ENCODE data around the gene PANK1.
"Not testable (repeated sequence)": the region's sequence is repeated elsewhere in the genome, so short reads cannot be mapped to it uniquely, and the experiment has no call there.

The PANK1 gene

DNA sequence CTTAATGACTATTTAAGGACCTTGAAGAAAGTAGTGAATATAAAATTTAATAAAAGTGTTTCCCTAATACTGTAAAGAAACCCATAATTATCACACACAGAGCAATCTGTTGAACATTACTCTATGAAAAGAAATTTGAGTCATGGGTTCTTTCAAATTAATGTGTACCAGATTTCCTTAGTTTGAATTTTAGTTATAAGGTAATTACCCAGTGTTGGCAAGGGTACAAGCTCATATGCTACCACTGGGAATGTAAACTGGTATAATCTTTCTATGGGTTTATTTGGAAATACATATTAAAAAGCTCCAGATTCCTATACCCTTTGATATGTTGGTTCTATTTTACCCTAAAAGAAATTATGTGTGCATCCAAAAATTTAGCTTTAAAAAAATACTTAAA, 22.9 kb downstream of the PANK1 start:
- in situ Hi-C loops (cut with MboI; ENCODE audit: low sequenced_read_pairs) = no loop called here
- no peak for DNase-seq (ENCODE audit: low spot score in 2 of 2)
- H3K36me3 ChIP-seq (replicated peaks) = no peaks in the 10 kb centered on the region
- H3K27me3 ChIP-seq (ENCODE audit: low read depth) = no peaks in the 10 kb centered on the region
- no peaks in the 10 kb centered on the region; the same call in 1 of the 2 replicates for H3K4me1 ChIP-seq
- H3K9me3 ChIP-seq = peaks cover 5% of the 10 kb centered on the region; the same call in 1 of the 2 replicates
- no peak overlapping the region for H3K4me3 ChIP-seq

DNA sequence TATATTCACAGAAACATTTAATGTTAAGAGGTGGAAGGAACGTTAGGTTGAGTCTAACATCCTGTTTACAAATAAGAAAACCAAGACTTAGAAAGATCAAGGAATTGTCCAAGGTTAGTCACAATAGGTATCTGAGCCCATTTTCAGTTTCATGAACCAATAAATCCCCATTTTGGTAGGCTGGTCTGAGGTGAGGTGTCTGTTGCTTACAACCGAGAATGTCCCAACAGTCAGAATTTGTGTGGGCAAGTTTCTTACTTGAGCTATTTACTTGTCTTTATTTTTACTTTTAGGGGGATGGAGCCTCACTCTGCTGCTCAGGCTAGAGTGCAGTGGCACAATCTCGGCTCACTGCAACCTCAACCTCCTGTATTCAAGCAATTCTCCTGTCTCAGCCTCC, 23.6 kb downstream of the PANK1 start:
- H3K4me3 ChIP-seq = no peak overlapping the region
- no peaks in the 10 kb centered on the region for H3K36me3 ChIP-seq (replicated peaks)
- no peaks in the 10 kb centered on the region; the same call in 1 of the 2 replicates for H3K4me1 ChIP-seq
- peaks cover 5% of the 10 kb centered on the region; the same call in 1 of the 2 replicates for H3K9me3 ChIP-seq
- in situ Hi-C loops (cut with MboI; ENCODE audit: low sequenced_read_pairs) = no loop called here
- no peaks in the 10 kb centered on the region for H3K27me3 ChIP-seq (ENCODE audit: low read depth)
- DNase-seq (ENCODE audit: low spot score in 2 of 2) = no peak

- in situ Hi-C loops (cut with MboI; ENCODE audit: low sequenced_read_pairs); H3K4me3 ChIP-seq; H3K27me3 ChIP-seq (ENCODE audit: low read depth); H3K4me1 ChIP-seq; H3K9me3 ChIP-seq; H3K36me3 ChIP-seq (replicated peaks): not testable (repeated sequence)
- DNase-seq (ENCODE audit: low spot score in 2 of 2) = peak in 1 of 2 experiments; percentile 15
Measured at GRCh38 chr10:89620296-89620695, 24.7 kb downstream of the PANK1 start.

- in situ Hi-C loops (cut with MboI; ENCODE audit: low sequenced_read_pairs) = no loop called here
- no peaks in the 10 kb centered on the region for H3K27me3 ChIP-seq (ENCODE audit: low read depth)
- no peak overlapping the region for H3K4me3 ChIP-seq
- peaks cover 3% of the 10 kb centered on the region; the same call in 1 of the 2 replicates for H3K9me3 ChIP-seq
- no peak for DNase-seq (ENCODE audit: low spot score in 2 of 2)
- H3K36me3 ChIP-seq (replicated peaks) = no peaks in the 10 kb centered on the region
- H3K4me1 ChIP-seq = no peaks in the 10 kb centered on the region; the same call in 1 of the 2 replicates
Measured at GRCh38 chr10:89615824-89616223, 29.2 kb downstream of the PANK1 start.

GRCh38 chr10:89615112-89615511, 29.9 kb downstream of the PANK1 start:
- in situ Hi-C loops (cut with MboI; ENCODE audit: low sequenced_read_pairs) = no loop called here
- H3K36me3 ChIP-seq (replicated peaks) = no peaks in the 10 kb centered on the region
- DNase-seq (ENCODE audit: low spot score in 2 of 2) = no peak
- peaks cover 2% of the 10 kb centered on the region; the same call in 1 of the 2 replicates for H3K9me3 ChIP-seq
- no peak overlapping the region for H3K4me3 ChIP-seq
- H3K4me1 ChIP-seq = no peaks in the 10 kb centered on the region; the same call in 1 of the 2 replicates
- no peaks in the 10 kb centered on the region for H3K27me3 ChIP-seq (ENCODE audit: low read depth)

GRCh38 chr10:89613582-89613981, 31.5 kb downstream of the PANK1 start:
- Histone ChIP-seq H3K27me3 (ENCODE audit: low read depth) (no peaks in the 10 kb centered on the region), H3K9me3 (no peaks in the 10 kb centered on the region), H3K36me3 (replicated peaks) (peaks cover 11% of the 10 kb centered on the region), H3K4me1 (no peaks in the 10 kb centered on the region; the same call in 1 of the 2 replicates), H3K4me3 (no peak overlapping the region)
- no peak for DNase-seq (ENCODE audit: low spot score in 2 of 2)
- in situ Hi-C loops (cut with MboI; ENCODE audit: low sequenced_read_pairs) = no loop called here

DNA sequence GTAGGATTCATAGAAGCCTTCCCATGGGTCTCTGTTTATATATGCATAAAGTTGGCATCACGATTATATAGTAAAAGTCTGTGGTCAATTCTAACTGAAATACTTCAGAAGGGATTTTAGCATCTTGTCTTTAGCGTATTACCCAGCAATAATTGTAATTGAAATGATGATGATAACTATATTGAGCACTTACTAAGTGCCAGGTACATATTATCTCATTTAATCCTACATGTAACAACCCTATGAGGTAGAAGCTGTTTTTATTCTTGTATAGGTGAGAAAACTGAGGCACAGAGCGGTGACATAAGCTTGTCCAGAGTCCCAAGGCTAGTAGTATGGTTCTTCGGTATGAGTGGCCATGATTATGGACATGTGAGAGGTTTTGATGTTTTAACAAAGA, 33.8 kb downstream of the PANK1 start:
- no peaks in the 10 kb centered on the region for H3K9me3 ChIP-seq
- peaks cover 14% of the 10 kb centered on the region for H3K36me3 ChIP-seq (replicated peaks)
- no peaks in the 10 kb centered on the region for H3K4me1 ChIP-seq
- H3K4me3 ChIP-seq = no peak overlapping the region
- in situ Hi-C loops (cut with MboI; ENCODE audit: low sequenced_read_pairs) = no loop called here
- DNase-seq (ENCODE audit: low spot score in 2 of 2) = no peak
- no peaks in the 10 kb centered on the region for H3K27me3 ChIP-seq (ENCODE audit: low read depth)

- Histone ChIP-seq H3K9me3 (no peaks in the 10 kb centered on the region), H3K4me3 (no peak overlapping the region), H3K36me3 (replicated peaks) (peaks cover 14% of the 10 kb centered on the region), H3K4me1 (no peaks in the 10 kb centered on the region), H3K27me3 (ENCODE audit: low read depth) (no peaks in the 10 kb centered on the region)
- in situ Hi-C loops (cut with MboI; ENCODE audit: low sequenced_read_pairs) = no loop called here
- no peak for DNase-seq (ENCODE audit: low spot score in 2 of 2)
Measured at GRCh38 chr10:89609833-89610346, 35.2 kb downstream of the PANK1 start.

DNA sequence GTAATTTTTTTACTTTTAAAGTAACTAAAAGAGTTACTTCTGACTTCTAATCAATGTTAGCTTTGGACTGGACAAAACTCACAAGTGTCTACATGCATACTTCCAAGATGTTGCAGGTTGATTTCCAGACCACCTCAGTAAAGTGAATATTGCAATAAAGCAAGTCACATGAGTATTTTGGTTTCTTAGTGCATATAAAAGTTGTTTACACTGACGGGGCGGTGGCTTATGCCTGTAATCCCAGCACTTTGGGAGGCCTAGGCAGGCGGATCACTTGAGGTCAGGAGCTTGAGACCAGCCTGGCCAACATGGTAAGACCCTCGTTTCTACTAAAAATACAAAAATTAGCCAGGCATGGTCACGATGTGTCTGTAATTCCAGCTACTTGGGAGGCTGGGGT, 40.8 kb downstream of the PANK1 start:
- peaks cover 5% of the 10 kb centered on the region for H3K36me3 ChIP-seq (replicated peaks)

GRCh38 chr10:89602919-89603318, 42.1 kb downstream of the PANK1 start:
- Histone ChIP-seq H3K36me3 (replicated peaks) (peaks cover 5% of the 10 kb centered on the region; the same call in 1 of the 2 replicates), H3K27me3 (ENCODE audit: low read depth) (no peaks in the 10 kb centered on the region), H3K4me3 (no peak overlapping the region), H3K4me1 (no peaks in the 10 kb centered on the region), H3K9me3 (no peaks in the 10 kb centered on the region)
- in situ Hi-C loops (cut with MboI; ENCODE audit: low sequenced_read_pairs) = no loop called here
- no peak for DNase-seq (ENCODE audit: low spot score in 2 of 2)

More for the DNA sequence above, 40.8 kb downstream of the PANK1 start:
- Histone ChIP-seq H3K4me1 (no peaks in the 10 kb centered on the region), H3K9me3 (no peaks in the 10 kb centered on the region), H3K4me3 (no peak overlapping the region), H3K27me3 (ENCODE audit: low read depth) (no peaks in the 10 kb centered on the region)
- in situ Hi-C loops (cut with MboI; ENCODE audit: low sequenced_read_pairs) = no loop called here
- DNase-seq (ENCODE audit: low spot score in 2 of 2) = no peak

- Histone ChIP-seq H3K4me1 (no peaks in the 10 kb centered on the region), H3K27me3 (ENCODE audit: low read depth) (no peaks in the 10 kb centered on the region), H3K9me3 (no peaks in the 10 kb centered on the region), H3K4me3 (no peak overlapping the region), H3K36me3 (replicated peaks) (peaks cover 2% of the 10 kb centered on the region; the same call in 1 of the 2 replicates)
- DNase-seq (ENCODE audit: low spot score in 2 of 2) = no peak
- in situ Hi-C loops (cut with MboI; ENCODE audit: low sequenced_read_pairs) = no loop called here
Measured at GRCh38 chr10:89601728-89602361, 43.2 kb downstream of the PANK1 start.

DNA sequence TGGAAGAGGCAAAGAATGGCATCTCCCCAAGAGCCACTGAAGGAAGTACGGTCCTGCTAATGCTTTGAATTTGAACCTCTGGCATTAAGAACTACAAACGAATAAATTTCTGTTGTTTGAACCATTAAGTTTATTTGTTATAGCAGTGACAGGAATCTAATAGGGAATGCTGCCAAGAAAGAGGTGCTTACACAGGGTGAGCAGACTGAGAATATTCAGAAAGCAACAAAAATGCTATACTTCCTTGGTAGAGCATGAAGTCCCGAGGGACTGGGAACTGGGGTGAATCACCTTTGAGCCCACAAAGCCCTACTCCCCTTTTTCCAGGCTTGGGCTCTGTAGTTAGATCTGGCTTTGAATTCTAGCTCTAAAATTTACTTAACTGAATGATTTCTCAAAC, 45.0 kb downstream of the PANK1 start:
- no peaks in the 10 kb centered on the region for H3K9me3 ChIP-seq
- H3K27me3 ChIP-seq (ENCODE audit: low read depth) = no peaks in the 10 kb centered on the region
- in situ Hi-C loops (cut with MboI; ENCODE audit: low sequenced_read_pairs) = no loop called here
- no peak for DNase-seq (ENCODE audit: low spot score in 2 of 2)
- H3K4me3 ChIP-seq = no peak overlapping the region
- H3K4me1 ChIP-seq = no peaks in the 10 kb centered on the region
- peaks cover 2% of the 10 kb centered on the region; the same call in 1 of the 2 replicates for H3K36me3 ChIP-seq (replicated peaks)

DNA sequence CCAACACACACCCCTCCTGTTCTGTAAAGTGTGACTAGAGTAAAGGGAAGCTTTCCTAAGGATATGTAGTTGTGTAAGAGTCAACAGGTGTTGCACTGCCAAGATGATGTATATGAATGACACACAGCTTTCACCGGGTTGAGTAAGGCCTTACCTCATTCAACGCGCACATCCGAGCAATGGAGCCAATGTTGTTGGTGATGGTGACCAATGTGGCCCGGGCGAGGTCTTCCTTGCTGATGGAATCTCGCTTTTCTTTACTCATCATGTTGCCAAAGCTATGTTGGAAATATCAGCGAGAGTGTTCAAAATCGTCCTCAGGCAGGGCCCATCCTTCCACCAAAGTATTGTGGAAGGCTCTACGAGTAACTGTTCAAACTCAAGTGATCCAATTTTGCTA, 52.0 kb downstream of the PANK1 start:
- Histone ChIP-seq H3K27me3 (ENCODE audit: low read depth) (no peaks in the 10 kb centered on the region), H3K9me3 (no peaks in the 10 kb centered on the region), H3K4me3 (no peak overlapping the region), H3K4me1 (peaks cover 4% of the 10 kb centered on the region; the same call in 1 of the 2 replicates), H3K36me3 (replicated peaks) (peaks cover 4% of the 10 kb centered on the region)
- in situ Hi-C loops (cut with MboI; ENCODE audit: low sequenced_read_pairs) = no loop called here
- no peak for DNase-seq (ENCODE audit: low spot score in 2 of 2)

- no peak for DNase-seq (ENCODE audit: low spot score in 2 of 2)
- Histone ChIP-seq H3K9me3 (no peaks in the 10 kb centered on the region), H3K36me3 (replicated peaks) (peaks cover 3% of the 10 kb centered on the region), H3K4me3 (no peak overlapping the region), H3K4me1 (peaks cover 4% of the 10 kb centered on the region; the same call in 1 of the 2 replicates), H3K27me3 (ENCODE audit: low read depth) (no peaks in the 10 kb centered on the region)
- in situ Hi-C loops (cut with MboI; ENCODE audit: low sequenced_read_pairs) = no loop called here
Measured at GRCh38 chr10:89592539-89592938, 52.5 kb downstream of the PANK1 start.
